HCT116 (cell line): ENCODE results near the gene EIF1AD. TPM values are rescaled to one million over a fixed set of nuclear protein-coding genes. Genes with fewer than 3 reads are reported as not detected.

Experiments used
- ATAC-seq: fragments of 200-7000 bp; cut with Tn5 transposase; 2 replicates; pipeline ENCODE4 v1.9.1; 2020; ENCODE audit warnings: mild to moderate bottlenecking, moderate library complexity
- BruUV-seq: library from RNA; stranded (reverse); fragments of 400-500 nt; replicated peaks from 2 replicates; lab custom pipeline; 2021; lab: Mats Ljungman, UMichigan
- CTCF ChIA-PET: fragments of 300-600 bp; sonication (Branson Sonifier 250); formaldehyde crosslinking; loops from one replicate; lab custom pipeline; 2021; ENCODE audit warnings: antibody characterized with exemption; lab: Charles Lee
- POLR2A ChIA-PET: fragments of 300-600, 350-600 bp; sonication (Branson Sonifier 250); formaldehyde crosslinking; loops from one replicate; lab custom pipeline; 2021; ENCODE audit warnings: antibody characterized with exemption; lab: Charles Lee
- RAD21 ChIA-PET, 2 experiments: fragments of 300-600 bp; sonication (Branson Sonifier 250); formaldehyde crosslinking; loops; one replicate each; lab custom pipeline; 2023; ENCODE audit warnings: low total read pairs in 2 of 2; ENCODE audit not compliant: uncharacterized antibody in 2 of 2, unreplicated experiment in 2 of 2, low non-redundant PET in 1 of 2; lab: Charles Lee
- DNase-seq: peaks from one replicate; pipeline ENCODE4 v3.0.0-alpha.2; 2010; ENCODE audit warnings: low read depth, low spot score
- H2AFZ ChIP-seq: fragments of 200-600 bp; shearing (Covaris generic), sonication (generic); 2 replicates; pipeline ENCODE4 v1.6.1; 2017; ENCODE audit warnings: low read depth, mixed run types, mixed read lengths, antibody characterized with exemption, low read length; ENCODE audit not compliant: poor library complexity, severe bottlenecking
- H3K27ac ChIP-seq: 2 replicates; pipeline ENCODE4 v1.5.1; 2012; ENCODE audit warnings: low read depth, low read length
- H3K27me3 ChIP-seq: fragments of 200-600 bp; sonication (generic); 2 replicates; pipeline ENCODE4 v1.6.1; 2016; ENCODE audit warnings: mixed run types, low read length, mixed read lengths; ENCODE audit not compliant: insufficient read depth
- H3K36me3 ChIP-seq, 2 experiments: fragments of 200-500 bp in 1 of 2; fragments of 200-600 bp in 1 of 2; sonication (Bioruptor generic) in 1 of 2; sonication (generic) in 1 of 2; 2 replicates each; pipeline versions ENCODE4 v1.5.1 to v1.6.1; 2014 to 2016; ENCODE audit warnings: low read length in 2 of 2, inconsistent platforms in 1 of 2, mixed read lengths in 1 of 2, mixed run types in 1 of 2; ENCODE audit not compliant: insufficient read depth in 2 of 2, control insufficient read depth in 1 of 2
- H3K4me1 ChIP-seq, 2 experiments: fragments of 200-600 bp in 1 of 2; sonication (generic) in 1 of 2; 2 replicates each; pipeline versions ENCODE4 v1.5.1 to v1.6.1; 2012 to 2017; ENCODE audit warnings: low read length in 2 of 2, inconsistent platforms in 1 of 2, mild to moderate bottlenecking in 1 of 2, mixed read lengths in 1 of 2, mixed run types in 1 of 2, moderate library complexity in 1 of 2; ENCODE audit not compliant: insufficient read depth in 2 of 2, control insufficient read depth in 1 of 2
- H3K4me2 ChIP-seq: fragments of 200-600 bp; sonication (generic); 2 replicates; pipeline ENCODE4 v1.6.1; 2017; ENCODE audit warnings: mixed run types, low read length, mixed read lengths
- H3K4me3 ChIP-seq, 2 experiments: fragments of 200-600 bp in 1 of 2; sonication (generic) in 1 of 2; replicated peaks in 1 of 2; 2 replicates each; pipeline ENCODE4 v1.5.1; 2011 to 2016; ENCODE audit warnings: low read length in 2 of 2, control low read depth in 1 of 2, low read depth in 1 of 2, mild to moderate bottlenecking in 1 of 2, mixed read lengths in 1 of 2, mixed run types in 1 of 2
- H3K79me2 ChIP-seq: fragments of 200-600 bp; sonication (generic); 2 replicates; pipeline ENCODE4 v1.6.1; 2017; ENCODE audit warnings: mild to moderate bottlenecking, mixed run types, low read length, moderate library complexity, mixed read lengths; ENCODE audit not compliant: insufficient read depth
- H3K9ac ChIP-seq: fragments of 200-600 bp; sonication (generic); 2 replicates; pipeline ENCODE4 v1.6.1; 2016; ENCODE audit warnings: low read length, mixed read lengths
- H3K9me2 ChIP-seq: fragments of 200-600 bp; sonication (generic), shearing (Covaris generic); 2 replicates; pipeline ENCODE4 v1.6.1; 2017; ENCODE audit warnings: mixed run types, mild to moderate bottlenecking, moderate library complexity; ENCODE audit not compliant: insufficient read depth
- H3K9me3 ChIP-seq, 2 experiments: fragments of 200-500 bp in 1 of 2; fragments of 200-600 bp in 1 of 2; sonication (Bioruptor generic) in 1 of 2; sonication (generic) in 1 of 2; 2 replicates each; pipeline ENCODE4 v1.6.1; 2014 to 2017; ENCODE audit warnings: low read length in 2 of 2, mixed read lengths in 2 of 2, inconsistent platforms in 1 of 2, low read depth in 1 of 2, mild to moderate bottlenecking in 1 of 2, mixed run types in 1 of 2, moderate library complexity in 1 of 2; ENCODE audit not compliant: control insufficient read depth in 1 of 2, insufficient read depth in 1 of 2
- H4K20me1 ChIP-seq: fragments of 200-600 bp; sonication (generic), shearing (Covaris generic); 2 replicates; pipeline ENCODE4 v1.6.1; 2017; ENCODE audit warnings: mixed run types, mild to moderate bottlenecking, moderate library complexity; ENCODE audit not compliant: insufficient read depth
- CBX3 ChIP-seq: IDR thresholded peaks from 2 replicates; pipeline ENCODE4 v1.6.1; 2012; ENCODE audit warnings: low read depth
- CTCF ChIP-seq, 3 experiments: fragments of 200-600 bp in 1 of 3; sonication (generic) in 1 of 3; IDR thresholded peaks in 2 of 3; conservative IDR thresholded peaks in 1 of 3; 2 replicates each; pipeline ENCODE4 v1.5.1; 2012 to 2017; ENCODE audit warnings: low read depth in 2 of 3, low read length in 2 of 3, antibody characterized with exemption in 1 of 3, borderline replicate concordance in 1 of 3, control low read depth in 1 of 3, mild to moderate bottlenecking in 1 of 3, mixed read lengths in 1 of 3, mixed run types in 1 of 3, moderate library complexity in 1 of 3; ENCODE audit not compliant: insufficient read depth in 1 of 3
- FOSL1 ChIP-seq: IDR thresholded peaks from 2 replicates; pipeline ENCODE4 v1.6.1; 2012; ENCODE audit warnings: low read depth
- JUND ChIP-seq: IDR thresholded peaks from 2 replicates; pipeline ENCODE4 v1.6.1; 2012
- TCF7L2 ChIP-seq: IDR thresholded peaks from 2 replicates; pipeline ENCODE4 v1.7.0; 2011; ENCODE audit warnings: borderline replicate concordance, inconsistent platforms; ENCODE audit not compliant: insufficient read depth, insufficient read length; ENCODE audit errors: extremely low read depth
- ZBTB33 ChIP-seq: IDR thresholded peaks from 2 replicates; pipeline ENCODE4 v1.6.1; 2011; ENCODE audit warnings: mild to moderate bottlenecking, low read length, moderate library complexity; ENCODE audit not compliant: insufficient replicate concordance; ENCODE audit errors: extremely low read depth
- ZNF274 ChIP-seq: fragments of 200-500 bp; sonication (Bioruptor generic); IDR thresholded peaks from 2 replicates; pipeline ENCODE4 v1.6.1; 2014; ENCODE audit warnings: mild to moderate bottlenecking, low read depth, low read length, inconsistent platforms
- intact Hi-C: fragments of 100-400 bp; cut with micrococcal nuclease; formaldehyde crosslinking; loops from 2 replicates; pipeline ENCODE4 v1.10.0; 2022
- total RNA-seq: library from RNA; stranded (reverse); gene quantifications from one replicate; pipeline ENCODE4 v1.2.1, GENCODE V29; 2021; ENCODE audit not compliant: unreplicated experiment

The EIF1AD gene
- total RNA-seq, 1 experiment from 2014 or later = 45.5 TPM

- no peak for TF ChIP-seq ZNF274
- TF ChIP-seq ZBTB33 = no peak
- TF ChIP-seq CBX3 = no peak
- Histone ChIP-seq H2AFZ (no peak overlapping the region), H3K4me2 (peak overlapping the region; percentile 36), H3K27ac (peak overlapping the region; percentile 38), H3K4me1 (peaks cover 35 to 74% of the 10 kb centered on the region in 2 experiments), H3K79me2 (peaks cover 30% of the 10 kb centered on the region), H3K27me3 (no peaks in the 10 kb centered on the region), H3K9me3 (no peaks in the 10 kb centered on the region), H3K36me3 (peaks cover 11 to 24% of the 10 kb centered on the region in 2 experiments), H3K9me2 (no peaks in the 10 kb centered on the region), H3K9ac (peak overlapping the region; percentile 44), H3K4me3 (no peak overlapping the region), H4K20me1 (no peaks in the 10 kb centered on the region)
- intact Hi-C loops = no loop called here
- BruUV-seq = no TSS peak
- ChIA-PET RAD21 (no interaction called here), CTCF (no interaction called here), POLR2A (no interaction called here)
- ATAC-seq (no peak), DNase-seq (no peak)
Observed at GRCh38 chr11:66006134-66006890, 4.4 kb upstream of the EIF1AD start.

- intact Hi-C loops = no loop called here
- no peak for TF ChIP-seq FOSL1
- no peak for TF ChIP-seq JUND
- no peak for TF ChIP-seq TCF7L2
- no peak for TF ChIP-seq CTCF (IDR thresholded peaks at IDR 0.05 in 2 of 3, conservative IDR thresholded peaks at IDR 0.05 in 1 of 3; ENCODE audit: borderline replicate concordance in 1 of 3, insufficient read depth in 1 of 3, low read depth in 2 of 3, low read length in 2 of 3)
- no TSS peak for BruUV-seq
- no peak overlapping the region for H3K9ac ChIP-seq
- ChIA-PET POLR2A (no interaction called here), RAD21 (no interaction called here), CTCF (no interaction called here)
- no peaks in the 10 kb centered on the region for H3K27me3 ChIP-seq
- ATAC-seq (no peak), DNase-seq (no peak)
- H3K4me1 ChIP-seq = peaks cover 31 to 58% of the 10 kb centered on the region in 2 experiments
- no peak overlapping the region for H3K4me3 ChIP-seq
- H3K4me2 ChIP-seq = peak overlapping the region; percentile 26; the same call in 1 of the 2 replicates
- no peak overlapping the region for H2AFZ ChIP-seq
- H4K20me1 ChIP-seq = no peaks in the 10 kb centered on the region; the same call in 1 of the 2 replicates
- no peaks in the 10 kb centered on the region for H3K9me3 ChIP-seq
- H3K36me3 ChIP-seq = peaks cover 18 to 36% of the 10 kb centered on the region in 2 experiments
- peaks cover 50% of the 10 kb centered on the region for H3K79me2 ChIP-seq
- peak overlapping the region; percentile 19; the same call in 1 of the 2 replicates for H3K27ac ChIP-seq
- no peaks in the 10 kb centered on the region for H3K9me2 ChIP-seq
Observed at GRCh38 chr11:66004186-66004585, 2.2 kb upstream of the EIF1AD start.
